Caco-2 (cell line): Measurements from ENCODE around the gene WDR33. TPM values are rescaled to one million over a fixed set of nuclear protein-coding genes. Genes with fewer than 3 reads are reported as not detected.

Experiments
- BruUV-seq: library from RNA; stranded (reverse); fragments of 400-500 nt; replicated peaks from 2 replicates; lab custom pipeline; 2021; lab: Mats Ljungman, UMichigan
- CTCF ChIA-PET: fragments of 300-600 bp; sonication (Branson Sonifier 250); formaldehyde crosslinking; loops from one replicate; lab custom pipeline; 2022; ENCODE audit warnings: antibody characterized with exemption; lab: Charles Lee
- POLR2A ChIA-PET: fragments of 300-600 bp; sonication (Branson Sonifier 250); formaldehyde crosslinking; loops from one replicate; lab custom pipeline; 2022; ENCODE audit warnings: antibody characterized with exemption; lab: Charles Lee
- DNase-seq, 2 experiments: peaks; one replicate each; pipeline versions ENCODE4 v3.0.0 to v3.0.0-alpha.2; 2020 to 2022
- H3K27me3 ChIP-seq: replicated peaks from 2 replicates; pipeline ENCODE4 v1.6.0; 2011; ENCODE audit warnings: low read length; ENCODE audit not compliant: control insufficient read depth, insufficient read depth
- H3K36me3 ChIP-seq: 2 replicates; pipeline ENCODE4 v1.5.1; 2011; ENCODE audit warnings: low read length; ENCODE audit not compliant: control insufficient read depth, insufficient read depth
- H3K4me1 ChIP-seq: fragments of 250-450 bp; sonication (Bioruptor Pico); 2 replicates; pipeline ENCODE4 v1.5.1; 2020; ENCODE audit warnings: mild to moderate bottlenecking
- H3K4me3 ChIP-seq: 2 replicates; pipeline ENCODE4 v1.5.1; 2011; ENCODE audit warnings: low read depth, mild to moderate bottlenecking, control low read depth, low read length
- H3K9me3 ChIP-seq: fragments of 250-450 bp; sonication (Bioruptor Pico); 2 replicates; pipeline ENCODE4 v1.5.1; 2020; ENCODE audit warnings: mild to moderate bottlenecking, moderate library complexity
- H3K27ac Mint-ChIP-seq: one replicate; pipeline ENCODE4 v1.8.0; 2022; ENCODE audit warnings: mixed read lengths; ENCODE audit not compliant: unreplicated experiment
- H3K27me3 Mint-ChIP-seq: one replicate; pipeline ENCODE4 v1.8.0; 2022; ENCODE audit warnings: mixed read lengths; ENCODE audit not compliant: insufficient read depth, unreplicated experiment
- H3K36me3 Mint-ChIP-seq: one replicate; pipeline ENCODE4 v1.8.0; 2022; ENCODE audit warnings: mild to moderate bottlenecking, mixed read lengths; ENCODE audit not compliant: insufficient read depth, unreplicated experiment
- H3K4me1 Mint-ChIP-seq: one replicate; pipeline ENCODE4 v1.8.0; 2022; ENCODE audit warnings: low read depth, mixed read lengths; ENCODE audit not compliant: unreplicated experiment
- H3K4me3 Mint-ChIP-seq: one replicate; pipeline ENCODE4 v1.8.0; 2022; ENCODE audit warnings: mild to moderate bottlenecking, moderate library complexity, mixed read lengths; ENCODE audit not compliant: unreplicated experiment
- H3K9me3 Mint-ChIP-seq: one replicate; pipeline ENCODE4 v1.8.0; 2022; ENCODE audit warnings: mixed read lengths; ENCODE audit not compliant: unreplicated experiment
- CTCF ChIP-seq, 2 experiments: fragments of 200-600 bp in 1 of 2; IDR thresholded peaks; 1 replicate in 1 of 2; 2 replicates in 1 of 2; pipeline versions ENCODE4 v1.5.1 to v1.8.0; 2011 to 2022; ENCODE audit warnings: antibody characterized with exemption in 1 of 2, control low read depth in 1 of 2, inconsistent platforms in 1 of 2, low read depth in 1 of 2, low read length in 1 of 2, mild to moderate bottlenecking in 1 of 2, moderate library complexity in 1 of 2; ENCODE audit not compliant: insufficient read depth in 1 of 2, severe bottlenecking in 1 of 2, unreplicated experiment in 1 of 2
- intact Hi-C: fragments of 100-400 bp; cut with micrococcal nuclease; formaldehyde crosslinking; loops from one replicate; pipeline ENCODE4 v1.10.0; 2022; ENCODE audit not compliant: unreplicated experiment
- total RNA-seq: library from RNA; stranded (reverse); gene quantifications from 2 replicates; pipeline ENCODE4 v1.2.3, GENCODE V29; 2022

Gene WDR33
- total RNA-seq, 1 experiment from 2014 or later, result 77.5 TPM

- Histone ChIP-seq H3K9me3 (no peaks in the 10 kb centered on the region), H3K4me3 (no peak overlapping the region), H3K27me3 (no peaks in the 10 kb centered on the region), H3K4me1 (peaks cover 3% of the 10 kb centered on the region; the same call in 1 of the 2 replicates), H3K36me3 (no peaks in the 10 kb centered on the region; the same call in none of the 2 replicates)
- no peaks in the 10 kb centered on the region for H3K9me3 Mint-ChIP-seq
- no peaks in the 10 kb centered on the region for H3K27me3 Mint-ChIP-seq
- no peak overlapping the region for H3K4me3 Mint-ChIP-seq
- TF ChIP-seq CTCF (IDR thresholded peaks at IDR 0.05; ENCODE audit: insufficient read depth in 1 of 2, low read depth in 1 of 2, low read length in 1 of 2, severe bottlenecking in 1 of 2, unreplicated experiment in 1 of 2), result no peak
- peaks cover 71% of the 10 kb centered on the region for H3K36me3 Mint-ChIP-seq
- intact Hi-C loops, result no loop called here
- no TSS peak for BruUV-seq
- no peak for DNase-seq
- peaks cover 8% of the 10 kb centered on the region for H3K4me1 Mint-ChIP-seq
- POLR2A ChIA-PET, result no interaction called here
- H3K27ac Mint-ChIP-seq, result no peak overlapping the region
- CTCF ChIA-PET, result no interaction called here
Measured at GRCh38 chr2:127768775-127769479, 42.0 kb downstream of the WDR33 start.

GRCh38 chr2:127763776-127764175, 47.2 kb downstream of the WDR33 start:
- no peak for TF ChIP-seq CTCF (IDR thresholded peaks at IDR 0.05; ENCODE audit: insufficient read depth in 1 of 2, low read depth in 1 of 2, low read length in 1 of 2, severe bottlenecking in 1 of 2, unreplicated experiment in 1 of 2)
- Mint-ChIP-seq H3K4me3 (no peak overlapping the region), H3K9me3 (no peaks in the 10 kb centered on the region), H3K27me3 (no peaks in the 10 kb centered on the region), H3K4me1 (no peaks in the 10 kb centered on the region), H3K27ac (no peak overlapping the region), H3K36me3 (peaks cover 91% of the 10 kb centered on the region)
- peaks cover 3% of the 10 kb centered on the region for H3K36me3 ChIP-seq
- POLR2A ChIA-PET, result no interaction called here
- H3K27me3 ChIP-seq, result no peaks in the 10 kb centered on the region
- intact Hi-C loops, result no loop called here
- no peaks in the 10 kb centered on the region for H3K4me1 ChIP-seq
- DNase-seq, result no peak
- H3K9me3 ChIP-seq, result no peaks in the 10 kb centered on the region
- H3K4me3 ChIP-seq, result no peak overlapping the region
- no TSS peak for BruUV-seq
- CTCF ChIA-PET, result no interaction called here

GRCh38 chr2:127762846-127763245, 48.1 kb downstream of the WDR33 start:
- Mint-ChIP-seq H3K4me1 (no peaks in the 10 kb centered on the region), H3K27ac (no peak overlapping the region), H3K27me3 (no peaks in the 10 kb centered on the region), H3K4me3 (no peak overlapping the region), H3K9me3 (no peaks in the 10 kb centered on the region), H3K36me3 (peaks cover 89% of the 10 kb centered on the region)
- ChIA-PET POLR2A (no interaction called here), CTCF (no interaction called here)
- no peak overlapping the region for H3K4me3 ChIP-seq
- no peak for DNase-seq
- TF ChIP-seq CTCF (IDR thresholded peaks at IDR 0.05; ENCODE audit: insufficient read depth in 1 of 2, low read depth in 1 of 2, low read length in 1 of 2, severe bottlenecking in 1 of 2, unreplicated experiment in 1 of 2), result no peak
- H3K36me3 ChIP-seq, result peaks cover 3% of the 10 kb centered on the region; the same call in 1 of the 2 replicates
- H3K9me3 ChIP-seq, result no peaks in the 10 kb centered on the region
- no peaks in the 10 kb centered on the region for H3K27me3 ChIP-seq
- BruUV-seq, result no TSS peak
- intact Hi-C loops, result no loop called here
- H3K4me1 ChIP-seq, result no peaks in the 10 kb centered on the region
